Vagina (tissue), 2 donors: ENCODE results near the gene IGFBP5. TPM values are rescaled to one million over a fixed set of nuclear protein-coding genes. Genes with fewer than 3 reads are reported as not detected.
A peak's percentile ranks its signal among the peaks of the same experiment; 100 is the strongest.

Experiments used
- DNase-seq, 2 donors: peaks; one replicate each; pipeline ENCODE4 v3.0.0-alpha.2; 2017; ENCODE audit errors: extremely low spot score in 2 of 2
- H3K27ac ChIP-seq: fragments of 200-600 bp; sonication (generic); one replicate; pipeline ENCODE4 v1.5.1; 2019
- H3K27me3 ChIP-seq: fragments of 200-600 bp; sonication (generic); one replicate; pipeline ENCODE4 v1.5.1; 2019
- H3K36me3 ChIP-seq, 2 donors: fragments of 200-600 bp; sonication (generic); one replicate each; pipeline ENCODE4 v1.5.1; 2017 to 2019
- H3K4me1 ChIP-seq: fragments of 200-600 bp; sonication (generic); one replicate; pipeline ENCODE4 v1.5.1; 2019
- H3K4me3 ChIP-seq, 2 donors: fragments of 200-600 bp; sonication (generic); 1 replicate in 1 of 2; 2 replicates in 1 of 2; pipeline ENCODE4 v1.5.1; 2016 to 2019
- H3K9me3 ChIP-seq: fragments of 200-600 bp; sonication (generic); one replicate; pipeline ENCODE4 v1.5.1; 2019
- POLR2A ChIP-seq, 2 donors: fragments of 450-650 bp; IDR thresholded peaks; one replicate each; pipeline ENCODE4 v1.6.1; 2017; ENCODE audit warnings: antibody characterized with exemption in 2 of 2, mild to moderate bottlenecking in 2 of 2, moderate library complexity in 2 of 2
- POLR2AphosphoS5 ChIP-seq, 2 donors: sonication (generic); formaldehyde crosslinking; IDR thresholded peaks; one replicate each; pipeline ENCODE4 v1.9.0; 2017; ENCODE audit warnings: antibody characterized with exemption in 2 of 2, mild to moderate bottlenecking in 2 of 2, low read depth in 1 of 2; ENCODE audit not compliant: insufficient read depth in 1 of 2
- intact Hi-C: fragments of 100-400 bp; cut with DNase I; formaldehyde crosslinking; loops from one replicate; pipeline ENCODE4 v1.15.1; 2023
- total RNA-seq: library from RNA; depleted of rRNA; stranded (reverse); fragments of >200 nt; gene quantifications from one replicate; pipeline ENCODE4 v1.2.3, GENCODE V29; 2016
- TF ChIP-seq, protein P1 (sequence below), 3 experiments: fragments of 450-650 bp in 2 of 3; fragments of 200-600 bp in 1 of 3; sonication (generic) in 1 of 3; IDR thresholded peaks; one replicate each; pipeline ENCODE4 v1.5.1; 2017 to 2019; ENCODE audit warnings: antibody characterized with exemption in 3 of 3, mild to moderate bottlenecking in 2 of 3, moderate library complexity in 2 of 3

Gene IGFBP5
- total RNA-seq, 1 donor from 2014 or later, result 1,041 TPM

DNA sequence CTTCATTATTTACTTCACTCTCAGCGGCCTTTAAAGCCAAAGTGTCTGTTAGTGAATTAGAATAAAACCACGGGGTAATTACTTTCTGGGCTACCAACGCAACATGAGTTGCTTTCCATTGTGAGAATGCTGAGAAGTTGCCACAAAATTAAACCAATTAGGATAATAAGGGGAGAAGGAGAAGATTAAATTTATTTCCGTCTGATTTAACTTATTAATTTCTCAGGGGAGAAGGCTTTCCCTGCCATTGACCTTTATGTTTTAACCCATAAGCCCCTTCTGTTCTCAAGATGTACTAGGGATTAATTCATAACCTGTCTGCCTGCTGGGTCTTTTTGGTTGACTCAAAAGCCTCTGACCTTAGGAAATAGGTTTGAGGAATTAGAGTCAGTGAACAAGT is 42.3 kb upstream of the IGFBP5 start:
- TF ChIP-seq POLR2AphosphoS5 (IDR thresholded peaks at IDR 0.05; ENCODE audit: insufficient read depth in 1 of 2, low read depth in 1 of 2) (no peak), POLR2A (IDR thresholded peaks at IDR 0.05) (no peak)
- TF ChIP-seq, protein P1, sequence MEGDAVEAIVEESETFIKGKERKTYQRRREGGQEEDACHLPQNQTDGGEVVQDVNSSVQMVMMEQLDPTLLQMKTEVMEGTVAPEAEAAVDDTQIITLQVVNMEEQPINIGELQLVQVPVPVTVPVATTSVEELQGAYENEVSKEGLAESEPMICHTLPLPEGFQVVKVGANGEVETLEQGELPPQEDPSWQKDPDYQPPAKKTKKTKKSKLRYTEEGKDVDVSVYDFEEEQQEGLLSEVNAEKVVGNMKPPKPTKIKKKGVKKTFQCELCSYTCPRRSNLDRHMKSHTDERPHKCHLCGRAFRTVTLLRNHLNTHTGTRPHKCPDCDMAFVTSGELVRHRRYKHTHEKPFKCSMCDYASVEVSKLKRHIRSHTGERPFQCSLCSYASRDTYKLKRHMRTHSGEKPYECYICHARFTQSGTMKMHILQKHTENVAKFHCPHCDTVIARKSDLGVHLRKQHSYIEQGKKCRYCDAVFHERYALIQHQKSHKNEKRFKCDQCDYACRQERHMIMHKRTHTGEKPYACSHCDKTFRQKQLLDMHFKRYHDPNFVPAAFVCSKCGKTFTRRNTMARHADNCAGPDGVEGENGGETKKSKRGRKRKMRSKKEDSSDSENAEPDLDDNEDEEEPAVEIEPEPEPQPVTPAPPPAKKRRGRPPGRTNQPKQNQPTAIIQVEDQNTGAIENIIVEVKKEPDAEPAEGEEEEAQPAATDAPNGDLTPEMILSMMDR (IDR thresholded peaks at IDR 0.05), result no peak
- H3K36me3 ChIP-seq, result no peaks in the 10 kb centered on the region
- no peak overlapping the region for H3K4me3 ChIP-seq
- H3K27ac ChIP-seq, result no peak overlapping the region
- no peaks in the 10 kb centered on the region for H3K27me3 ChIP-seq
- no peak for DNase-seq
- no peaks in the 10 kb centered on the region for H3K9me3 ChIP-seq
- intact Hi-C loops, result no loop called here
- H3K4me1 ChIP-seq, result peaks cover 59% of the 10 kb centered on the region

DNA sequence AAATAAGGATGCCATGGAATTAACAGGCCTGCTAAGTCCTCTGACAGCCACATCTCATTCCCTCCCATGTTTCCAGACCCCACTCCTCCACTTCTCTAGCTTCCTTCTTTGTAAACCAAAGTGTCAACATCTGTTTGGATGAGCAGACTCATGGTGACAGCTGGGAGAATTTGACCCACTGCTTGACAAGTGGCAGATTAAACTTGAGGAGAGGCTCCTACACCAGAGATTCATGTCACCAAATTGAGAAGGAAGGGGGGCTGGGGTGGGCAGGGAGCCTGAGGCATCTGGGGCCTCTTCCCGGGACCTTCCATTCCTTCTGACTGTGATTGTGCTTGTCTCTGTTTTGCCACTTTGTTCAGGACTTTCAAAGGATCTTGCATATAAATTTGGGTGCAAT is 41.0 kb upstream of the IGFBP5 start:
- peaks cover 61% of the 10 kb centered on the region for H3K4me1 ChIP-seq
- peak in 1 of 2 donors; percentile 80 for DNase-seq
- TF ChIP-seq POLR2A (IDR thresholded peaks at IDR 0.05) (no peak), POLR2AphosphoS5 (IDR thresholded peaks at IDR 0.05; ENCODE audit: insufficient read depth in 1 of 2, low read depth in 1 of 2) (no peak)
- TF ChIP-seq, protein P1 (IDR thresholded peaks at IDR 0.05), result no peak
- H3K9me3 ChIP-seq, result no peaks in the 10 kb centered on the region
- H3K27me3 ChIP-seq, result no peaks in the 10 kb centered on the region
- no peak overlapping the region for H3K4me3 ChIP-seq
- H3K36me3 ChIP-seq, result no peaks in the 10 kb centered on the region
- H3K27ac ChIP-seq, result peak overlapping the region; percentile 88
- intact Hi-C loops, result no loop called here

DNA sequence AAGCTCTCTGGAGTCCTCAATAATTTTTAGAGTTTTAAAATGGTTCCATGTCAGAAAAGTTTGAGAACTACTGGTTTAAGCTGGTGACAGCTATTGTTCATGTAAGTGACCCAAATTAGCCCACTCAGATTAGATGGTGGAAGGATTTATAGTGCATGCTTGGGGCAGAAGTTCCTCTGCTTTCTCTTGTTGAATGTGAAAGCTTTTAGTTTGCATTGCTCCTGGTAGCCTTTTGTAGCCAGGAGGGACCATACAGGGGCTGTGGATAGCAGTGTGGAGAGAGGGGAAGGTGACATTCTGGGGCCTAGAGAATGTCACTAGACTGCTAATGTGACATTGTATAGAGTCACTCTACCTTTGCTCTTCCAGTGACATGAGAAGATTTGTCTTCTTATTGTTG is 40.3 kb upstream of the IGFBP5 start:
- Histone ChIP-seq H3K4me1 (peaks cover 54% of the 10 kb centered on the region), H3K4me3 (no peak overlapping the region), H3K27ac (peak overlapping the region; percentile 88), H3K9me3 (no peaks in the 10 kb centered on the region), H3K36me3 (no peaks in the 10 kb centered on the region), H3K27me3 (no peaks in the 10 kb centered on the region)
- TF ChIP-seq POLR2AphosphoS5 (IDR thresholded peaks at IDR 0.05; ENCODE audit: insufficient read depth in 1 of 2, low read depth in 1 of 2) (no peak), POLR2A (IDR thresholded peaks at IDR 0.05) (no peak)
- TF ChIP-seq, protein P1 (IDR thresholded peaks at IDR 0.05), result no peak
- peak in 1 of 2 donors; percentile 60 for DNase-seq
- intact Hi-C loops, result no loop called here

DNA sequence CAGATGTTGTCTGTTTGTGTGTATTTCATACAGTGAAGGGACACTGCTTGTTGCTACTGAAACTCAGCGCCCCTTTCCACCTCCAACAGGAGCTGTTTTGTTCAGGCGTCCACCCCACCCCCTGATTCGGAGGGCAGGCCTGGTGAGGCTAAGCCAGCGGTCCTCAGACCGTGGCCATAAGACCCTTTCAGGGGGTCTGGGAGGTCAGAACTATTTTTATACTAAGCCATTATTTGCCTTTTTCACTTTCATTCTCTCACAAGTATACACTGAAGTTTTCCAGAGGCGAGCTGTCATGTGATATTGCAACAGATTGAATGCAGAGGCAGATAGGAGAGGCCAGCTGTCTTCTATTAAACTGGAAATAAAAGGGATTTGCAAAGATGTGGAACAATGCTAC is 39.7 kb upstream of the IGFBP5 start:
- TF ChIP-seq POLR2AphosphoS5 (IDR thresholded peaks at IDR 0.05; ENCODE audit: insufficient read depth in 1 of 2, low read depth in 1 of 2), result peak; percentile 40 to 77
- TF ChIP-seq, protein P1 (IDR thresholded peaks at IDR 0.05), result no peak
- peaks cover 49% of the 10 kb centered on the region for H3K4me1 ChIP-seq
- no peaks in the 10 kb centered on the region for H3K36me3 ChIP-seq
- H3K27me3 ChIP-seq, result no peaks in the 10 kb centered on the region
- H3K4me3 ChIP-seq, result peak overlapping the region in 1 of 2 donors; percentile 29
- peak overlapping the region; percentile 88 for H3K27ac ChIP-seq
- DNase-seq, result peak in 1 of 2 donors; percentile 87
- intact Hi-C loops, result no loop called here
- no peaks in the 10 kb centered on the region for H3K9me3 ChIP-seq

DNA sequence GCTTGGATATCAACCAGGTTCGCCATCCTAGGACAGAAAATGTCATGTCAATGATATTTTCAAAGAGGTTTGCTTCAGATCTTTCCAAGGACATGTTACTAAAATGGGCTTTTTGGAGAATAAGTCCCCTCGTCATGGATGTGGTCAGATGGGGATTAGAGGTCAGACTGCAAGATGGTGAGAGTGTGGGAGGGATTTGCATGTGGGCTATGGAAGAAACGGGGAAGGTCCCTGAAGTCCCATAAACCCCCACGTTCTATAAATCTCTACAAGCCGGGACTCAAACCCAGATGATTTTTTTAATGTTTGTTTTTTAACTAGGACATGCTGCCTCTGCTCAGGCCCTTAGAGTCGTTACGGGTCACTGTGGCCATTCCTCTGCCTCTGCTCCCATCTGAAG is 37.7 kb upstream of the IGFBP5 start:
- H3K27me3 ChIP-seq, result no peaks in the 10 kb centered on the region
- H3K9me3 ChIP-seq, result no peaks in the 10 kb centered on the region
- H3K4me1 ChIP-seq, result peaks cover 36% of the 10 kb centered on the region
- no peaks in the 10 kb centered on the region for H3K36me3 ChIP-seq
- intact Hi-C loops, result no loop called here
- H3K27ac ChIP-seq, result peak overlapping the region; percentile 88
- no peak for TF ChIP-seq POLR2AphosphoS5 (IDR thresholded peaks at IDR 0.05; ENCODE audit: insufficient read depth in 1 of 2, low read depth in 1 of 2)
- peak in 1 of 2 donors; percentile 80 for DNase-seq
- H3K4me3 ChIP-seq, result no peak overlapping the region
